ENCODE data around the gene ALOX12B.
"Not testable (repeated sequence)": the region's sequence is repeated elsewhere in the genome, so short reads cannot be mapped to it uniquely, and the experiment has no call there.

The ALOX12B gene

GRCh38 chr17:8082292-8082691 is 5.2 kb downstream of the ALOX12B start:
- DNase-seq (ENCODE audit: low read depth in 2 of 2): no peak

DNA sequence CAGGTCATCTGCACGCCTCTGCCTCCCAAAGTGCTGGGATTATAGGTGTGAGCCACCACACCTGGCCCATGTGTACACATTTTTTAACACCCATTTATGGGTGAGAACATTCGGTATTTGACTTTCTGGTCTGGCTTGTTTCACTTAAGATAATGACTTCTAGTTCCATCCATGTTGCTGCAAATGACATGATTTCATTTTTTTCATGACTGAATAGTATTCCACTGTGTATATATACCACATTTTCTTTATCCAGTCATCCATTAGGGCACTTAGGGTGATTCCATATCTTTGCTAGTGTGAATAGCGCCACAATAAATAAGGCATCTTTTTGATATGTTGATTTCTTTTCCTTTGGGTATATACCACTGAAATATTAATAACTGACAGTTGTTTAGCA is 5.6 kb downstream of the ALOX12B start:
- no peak for DNase-seq (ENCODE audit: low read depth in 2 of 2)

DNA sequence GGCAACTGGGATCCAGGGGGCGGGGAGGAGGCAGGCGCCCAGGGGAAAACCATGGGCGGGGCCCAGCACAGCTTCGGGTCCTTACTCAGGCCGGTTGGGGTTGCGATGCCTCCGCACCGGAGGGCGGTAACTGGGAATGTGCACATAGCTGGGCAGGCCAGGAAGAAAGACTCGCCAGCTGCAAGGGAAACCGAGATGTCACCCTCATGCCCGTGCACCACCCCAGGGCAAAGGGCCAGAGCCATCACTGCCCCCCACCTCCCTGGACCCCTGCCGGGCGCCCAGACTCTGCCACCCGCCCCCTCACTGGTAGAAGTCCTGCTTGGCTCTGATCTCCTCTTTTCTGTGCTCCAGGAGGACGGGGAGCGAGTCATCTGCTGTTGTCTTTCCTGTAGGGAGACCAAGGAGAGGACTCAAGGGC is 6.7 kb downstream of the ALOX12B start:
- no peak for DNase-seq (ENCODE audit: low read depth in 2 of 2)

DNA sequence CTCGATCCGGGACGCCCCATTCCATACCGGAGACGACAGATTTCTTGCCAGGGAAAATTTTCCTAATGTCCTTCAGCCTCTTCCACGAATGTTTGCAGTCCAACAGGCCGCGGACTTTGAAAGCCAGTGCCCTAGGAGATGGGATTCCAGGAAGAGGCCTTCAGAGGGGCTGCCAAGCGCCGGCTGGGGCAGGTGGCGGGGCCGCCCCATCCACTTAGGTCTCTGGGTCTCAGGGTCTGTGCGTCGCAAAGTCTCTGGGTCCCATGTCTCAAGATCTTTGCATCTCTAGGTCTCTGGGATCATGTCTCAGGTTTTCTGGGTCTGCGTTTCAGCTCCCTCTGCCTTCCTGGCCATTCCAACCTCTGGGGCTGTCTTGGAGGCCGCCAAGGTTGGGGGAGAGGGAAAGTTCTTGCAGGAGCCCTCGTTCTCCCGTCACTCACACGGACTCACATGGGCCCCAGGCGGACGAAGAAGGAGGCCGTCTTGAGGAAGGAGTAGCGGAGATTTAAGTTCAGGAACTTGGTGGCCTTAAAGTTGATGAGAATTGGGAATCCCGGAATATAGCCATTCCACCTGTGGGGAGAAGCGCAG is 7.2 kb downstream of the ALOX12B start:
- no peak for DNase-seq (ENCODE audit: low read depth in 2 of 2)

GRCh38 chr17:8079291-8080207 is 8.0 kb downstream of the ALOX12B start:
- DNase-seq (ENCODE audit: low read depth in 2 of 2): peak; percentile 52 to 66

GRCh38 chr17:8077939-8078338 is 9.6 kb downstream of the ALOX12B start:
- DNase-seq (ENCODE audit: low read depth in 2 of 2): not testable (repeated sequence)

DNA sequence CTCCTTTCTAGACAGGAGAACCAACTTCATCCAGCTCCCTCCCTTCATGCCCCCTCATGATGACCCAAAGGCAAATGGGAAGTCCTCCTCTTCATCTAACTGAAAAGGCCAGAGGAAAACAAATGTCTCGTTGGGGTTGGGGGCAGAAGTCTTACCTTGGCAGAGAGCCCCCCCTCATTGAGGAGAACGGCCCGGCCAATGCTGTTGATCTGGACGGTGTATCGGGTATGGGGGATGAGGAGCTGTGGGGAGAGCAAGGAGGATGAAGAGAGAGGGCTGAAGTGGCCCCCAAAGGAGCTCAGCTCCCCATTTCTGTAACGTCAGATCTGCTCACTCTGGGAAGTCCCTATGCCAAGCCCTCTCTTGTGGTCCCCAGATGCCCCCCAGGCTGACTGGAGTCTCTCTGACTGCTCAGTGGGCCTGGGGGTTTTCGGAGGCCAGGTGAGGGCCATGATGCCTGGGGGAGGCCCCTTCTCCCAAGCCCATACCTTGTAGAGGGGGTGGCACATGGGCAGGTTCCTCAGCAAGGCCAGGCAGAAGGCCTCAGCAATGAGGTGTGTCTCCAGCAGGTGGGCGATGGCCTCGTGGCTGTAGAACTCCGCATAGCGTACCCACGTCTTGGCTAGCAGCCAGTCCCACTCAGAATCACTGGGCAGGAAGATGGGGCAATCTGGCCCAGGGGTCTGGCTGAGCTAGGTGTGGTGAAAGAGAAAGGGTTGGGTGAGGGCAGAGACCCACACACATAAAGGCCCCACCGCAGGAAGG is 10.8 kb downstream of the ALOX12B start:
- no peak for DNase-seq (ENCODE audit: low read depth in 2 of 2)

DNA sequence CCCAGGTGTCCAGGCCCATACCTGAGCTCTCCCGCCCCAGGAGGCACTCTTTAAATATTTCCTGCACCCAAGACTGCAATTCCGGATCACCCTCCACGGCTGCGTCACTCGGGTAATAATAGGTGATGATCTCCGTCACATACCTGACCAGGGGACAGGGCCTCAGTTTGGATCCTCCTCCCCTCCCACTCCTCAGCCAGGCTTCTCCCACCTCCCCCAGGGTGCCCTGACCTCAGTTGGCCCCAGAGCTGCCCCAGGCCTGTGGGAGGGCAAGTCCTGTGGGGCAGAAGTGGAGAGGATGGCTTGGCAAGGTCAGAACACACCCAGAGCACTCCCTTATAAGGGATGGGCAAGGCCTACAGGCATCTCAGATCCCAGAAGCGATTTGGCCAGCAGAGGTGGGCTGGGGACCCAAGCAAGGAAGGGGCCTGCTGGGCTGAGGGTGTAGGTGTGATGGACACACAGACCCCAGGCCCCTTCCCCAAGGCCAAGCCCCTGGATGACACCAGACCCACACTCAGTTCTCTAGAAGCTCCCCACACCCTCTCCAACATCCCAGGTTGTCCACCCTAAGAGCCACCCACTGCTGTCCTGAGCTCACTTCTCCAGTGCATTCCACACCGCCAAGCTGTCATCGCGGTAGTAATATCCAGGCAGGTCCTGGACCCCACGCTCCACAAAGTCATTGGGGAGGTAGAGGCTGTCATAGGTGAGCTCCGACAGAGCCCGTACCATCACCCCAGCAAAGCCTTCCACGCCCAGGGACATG is 11.8 kb downstream of the ALOX12B start:
- no peak for DNase-seq (ENCODE audit: low read depth in 2 of 2)

DNA sequence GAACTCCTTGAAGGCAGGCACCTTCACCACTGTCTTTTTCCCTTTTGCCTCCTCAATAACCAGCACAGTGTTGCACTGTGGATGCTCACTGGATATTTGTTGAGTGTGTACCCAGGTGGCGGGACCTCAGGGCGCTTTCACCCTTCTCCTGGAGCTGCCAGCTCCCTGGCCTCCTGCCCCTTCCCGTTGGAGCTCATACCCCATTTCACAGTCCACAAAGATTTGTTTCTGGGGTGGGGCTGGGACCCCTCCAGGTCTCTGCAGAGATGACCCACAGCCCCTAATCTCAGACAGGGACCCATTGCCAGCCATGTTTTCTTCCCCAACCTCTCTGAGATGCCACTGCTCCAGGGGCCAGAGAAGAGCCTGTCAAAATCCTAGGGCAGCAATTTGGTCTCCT is 12.4 kb downstream of the ALOX12B start:
- no peak for DNase-seq (ENCODE audit: low read depth in 2 of 2)

DNA sequence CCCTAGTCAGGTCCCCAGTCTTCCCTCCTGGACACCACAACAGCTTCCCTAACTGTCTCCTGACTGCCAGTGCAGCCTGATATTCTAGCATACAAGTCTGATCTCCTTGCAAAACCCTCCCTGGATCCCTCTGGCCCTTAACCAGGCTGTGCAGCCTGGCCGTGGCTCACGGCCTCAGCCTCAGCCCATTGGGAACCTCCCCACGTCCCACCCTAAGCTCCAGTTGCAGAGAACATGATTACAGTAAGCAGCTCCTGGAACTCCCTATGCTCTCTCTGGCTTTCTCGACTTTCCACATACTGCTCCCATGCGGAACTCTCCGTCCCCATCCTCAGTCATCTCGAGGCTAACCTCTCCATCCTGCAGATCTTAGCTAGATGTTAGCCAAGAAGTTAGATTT is 13.0 kb downstream of the ALOX12B start:
- no peak for DNase-seq (ENCODE audit: low read depth in 2 of 2)

DNA sequence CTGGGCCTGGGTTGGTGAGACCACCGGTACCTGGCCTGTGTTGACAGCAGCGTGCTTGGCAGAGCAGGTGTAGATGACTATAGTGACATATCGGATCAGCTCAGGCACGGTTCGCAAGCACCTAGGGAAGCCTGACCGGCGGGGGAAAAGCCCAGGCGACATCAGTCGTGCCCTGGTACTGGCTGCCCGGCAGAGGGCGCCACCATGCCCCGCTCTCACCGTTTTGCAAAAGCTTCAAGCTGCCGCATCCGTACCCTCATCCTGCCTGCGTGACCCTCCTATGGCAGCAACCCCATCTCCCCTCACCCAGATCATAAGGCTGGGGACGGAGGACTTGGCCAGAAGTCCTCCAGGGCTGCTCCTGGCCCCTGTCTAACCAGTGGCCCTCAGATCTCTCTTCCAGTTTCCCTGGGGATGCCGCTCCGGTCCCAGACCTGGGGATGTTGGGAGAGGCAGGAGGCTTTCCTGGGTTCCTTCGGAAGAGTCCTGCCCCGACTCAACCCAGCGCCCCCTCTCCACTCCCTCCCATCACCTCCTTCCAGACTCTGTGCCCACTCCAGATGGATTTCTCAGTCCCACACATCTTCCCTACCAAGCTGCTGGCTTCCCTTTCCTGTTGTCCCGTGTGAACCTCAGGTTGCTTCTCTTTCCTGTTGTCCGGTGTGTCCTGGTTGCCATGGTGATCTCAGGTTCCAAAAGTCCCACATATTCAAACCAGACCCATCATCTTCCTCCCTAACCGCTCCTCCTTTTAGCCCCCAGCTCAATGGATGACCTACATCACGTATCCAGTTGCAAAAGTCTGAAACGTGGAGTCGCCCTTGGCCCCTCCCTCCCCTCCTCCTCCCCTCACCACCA is 13.7 kb downstream of the ALOX12B start:
- peak; percentile 74 to 83 for DNase-seq (ENCODE audit: low read depth in 2 of 2)

GRCh38 chr17:8072729-8073461 is 14.6 kb downstream of the ALOX12B start:
- DNase-seq (ENCODE audit: low read depth in 2 of 2): no peak

GRCh38 chr17:8072341-8072728 is 15.2 kb downstream of the ALOX12B start:
- DNase-seq (ENCODE audit: low read depth in 2 of 2): no peak

DNA sequence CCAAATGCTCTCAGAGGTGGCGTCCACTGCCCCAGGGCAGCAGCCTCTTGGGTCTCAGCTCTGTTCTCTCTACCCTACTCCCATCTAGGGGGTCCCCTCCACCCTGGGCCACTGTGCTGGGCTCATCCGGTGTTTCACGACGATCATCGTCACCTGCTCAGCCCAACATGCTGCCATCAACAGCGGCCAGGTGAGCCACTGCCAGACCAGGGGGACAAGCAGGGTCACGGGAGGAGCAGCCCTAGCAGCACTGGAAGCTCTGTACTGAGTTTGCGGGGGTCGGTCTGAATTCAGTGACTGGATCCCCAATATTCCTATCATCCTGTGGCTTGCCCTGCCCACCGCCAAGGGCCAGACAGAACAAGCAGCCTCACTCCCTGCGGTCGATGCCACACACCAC is 16.0 kb downstream of the ALOX12B start:
- DNase-seq (ENCODE audit: low read depth in 2 of 2): no peak

GRCh38 chr17:8069587-8069860 is 18.0 kb downstream of the ALOX12B start:
- DNase-seq (ENCODE audit: low read depth in 2 of 2): no peak

- DNase-seq (ENCODE audit: low read depth in 2 of 2): no peak
Observed at GRCh38 chr17:8068736-8069586, 18.6 kb downstream of the ALOX12B start.

GRCh38 chr17:8067806-8068205 is 19.7 kb downstream of the ALOX12B start:
- no peak for DNase-seq (ENCODE audit: low read depth in 2 of 2)

DNA sequence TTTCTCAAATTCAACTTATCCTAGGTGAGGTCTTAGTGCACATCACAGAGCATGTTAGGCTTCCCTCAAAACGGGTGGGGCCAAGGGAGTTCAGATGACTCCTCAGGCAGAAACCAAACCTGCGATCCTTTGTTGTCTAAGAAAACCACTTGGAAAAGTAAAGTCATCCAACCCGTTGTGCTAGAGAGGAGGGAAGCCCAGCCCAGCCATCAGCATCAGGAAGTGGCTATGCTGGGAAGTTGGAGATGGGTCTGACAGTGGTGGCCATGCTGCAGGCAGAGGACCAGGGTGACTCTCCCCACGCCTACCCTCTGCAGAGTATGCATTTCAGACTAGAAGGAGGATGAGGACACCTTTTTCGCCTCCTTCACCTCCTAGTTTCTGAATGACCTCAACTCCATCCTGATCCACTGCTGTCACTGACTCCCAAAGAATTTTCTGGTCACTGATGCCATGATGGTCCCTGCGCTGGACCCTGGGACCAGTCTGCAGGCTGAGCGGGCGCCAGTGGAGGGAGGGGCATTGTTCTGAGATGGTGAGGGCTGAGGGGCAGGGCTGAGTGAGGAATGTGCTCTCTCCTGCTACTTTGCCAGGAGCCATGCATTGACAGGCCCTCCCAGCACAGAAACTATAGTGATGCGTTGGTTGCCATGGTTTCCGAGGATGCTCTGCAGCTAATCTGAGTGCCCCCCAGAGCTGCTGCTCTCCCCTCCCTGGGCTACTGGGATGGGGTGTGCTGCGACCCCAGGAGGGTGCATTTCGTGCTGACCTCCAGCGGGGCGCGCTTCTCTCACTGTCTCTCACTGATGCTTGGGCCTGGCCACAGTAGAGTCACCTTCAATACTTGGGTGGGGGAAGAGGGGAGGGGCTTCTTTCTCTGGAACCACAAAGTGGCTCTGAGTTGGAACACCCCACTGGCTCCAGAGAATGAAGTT is 20.4 kb downstream of the ALOX12B start:
- no peak for DNase-seq (ENCODE audit: low read depth in 2 of 2)
